Measurements from ENCODE around the gene PHKB. TPM values are rescaled to one million over a fixed set of nuclear protein-coding genes. Genes with fewer than 3 reads are reported as not detected.
"Not testable (repeated sequence)": the region's sequence is repeated elsewhere in the genome, so short reads cannot be mapped to it uniquely, and the experiment has no call there.

PHKB gene
- total RNA-seq, result 10 to 100 TPM; 32.7 to 46.7 TPM

DNA sequence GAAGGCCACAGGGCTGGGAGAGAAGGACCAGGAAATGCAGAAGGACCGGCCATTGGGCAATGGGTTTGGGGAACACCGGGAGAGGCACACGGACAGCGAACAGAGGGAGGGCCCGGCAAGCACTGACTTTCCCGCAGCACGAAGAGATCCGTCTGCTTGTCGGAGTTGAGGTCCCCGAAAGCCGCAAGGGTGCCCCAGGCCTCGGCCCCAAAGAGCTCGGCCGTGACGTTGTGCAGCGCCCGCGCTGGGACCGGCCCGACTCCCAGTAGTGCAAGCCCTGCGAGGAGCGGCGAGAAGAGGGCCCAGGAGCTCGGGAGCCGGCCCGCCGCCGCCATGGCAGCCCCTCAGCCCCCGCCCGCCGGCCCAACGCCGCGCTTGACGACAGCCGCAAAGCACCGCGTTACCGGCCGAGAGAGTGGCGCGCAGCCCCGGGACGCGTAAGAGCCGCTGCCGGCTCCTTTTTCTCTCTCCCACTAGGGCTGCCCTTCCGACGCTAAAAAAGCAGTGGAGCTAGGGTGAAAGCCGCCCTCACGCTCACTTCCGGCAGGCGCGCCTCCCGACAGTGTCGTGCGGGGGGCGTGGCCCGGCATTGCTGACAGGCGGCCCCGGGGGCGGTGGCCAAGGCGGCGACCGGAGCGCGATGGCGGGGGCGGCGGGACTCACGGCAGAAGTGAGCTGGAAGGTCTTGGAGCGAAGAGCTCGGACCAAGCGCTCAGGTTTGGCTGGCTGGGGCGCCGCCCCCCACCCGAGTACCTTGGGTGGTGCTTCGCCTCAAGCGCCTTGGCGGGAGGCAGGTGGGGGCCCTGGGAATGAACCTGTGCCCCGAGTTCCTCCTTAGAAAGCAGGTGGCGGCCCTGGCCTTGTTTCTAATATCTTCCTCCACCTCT is at the start of gene PHKB, which contains the start of gene ITFG1:
PHKB (plus strand) TSS at position 621 of the 887 bp plus-strand sequence; CDS start at position 641, 20 bp downstream.
ITFG1 (minus strand) TSS at position 353 of the 887 bp plus-strand sequence; CDS start at position 335, 18 bp downstream.
- Mint-ChIP-seq H3K9me3 (no peaks in the 10 kb centered on the region), H3K27ac (peak within 1 kb of the TSS; percentile 91 to 96), H3K4me1 (ENCODE audit: low read depth in 2 of 2) (peaks cover 33 to 49% of the 10 kb centered on the region in 2 donors), H3K36me3 (peaks cover 20% of the 10 kb centered on the region), H3K27me3 (no peaks in the 10 kb centered on the region), H3K4me3 (peak within 1 kb of the TSS; percentile 96)
- DNase-seq (ENCODE audit: low spot score) (peak; percentile 98), ATAC-seq (peak; percentile 97 to 98)

DNA sequence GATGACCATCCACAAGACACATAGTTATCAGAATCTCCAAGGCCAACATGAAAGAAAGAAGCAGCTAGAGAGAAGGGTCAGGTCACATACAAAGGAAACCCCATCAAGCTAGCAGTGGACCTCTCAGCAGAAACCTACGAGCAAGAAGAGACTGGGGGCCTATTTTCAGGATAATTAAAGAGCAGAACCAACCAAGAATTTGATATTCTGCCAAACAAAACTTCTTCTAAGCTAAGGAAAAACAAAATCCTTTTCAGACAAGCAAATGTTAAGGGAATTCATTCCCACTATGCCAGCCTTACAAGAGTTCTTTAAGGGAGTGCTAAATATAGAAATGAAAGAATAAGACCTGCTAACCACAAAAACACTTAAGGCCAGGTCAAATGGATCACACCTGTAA is 48.1 kb upstream of the PHKB start:
- Mint-ChIP-seq H3K27ac (no peak overlapping the region), H3K36me3 (no peaks in the 10 kb centered on the region), H3K9me3 (peaks cover 3% of the 10 kb centered on the region), H3K4me3 (no peak overlapping the region), H3K27me3 (no peaks in the 10 kb centered on the region), H3K4me1 (ENCODE audit: low read depth in 2 of 2) (peaks cover 12 to 25% of the 10 kb centered on the region in 2 donors)
- DNase-seq (ENCODE audit: low spot score), result no peak
- no peak for ATAC-seq

DNA sequence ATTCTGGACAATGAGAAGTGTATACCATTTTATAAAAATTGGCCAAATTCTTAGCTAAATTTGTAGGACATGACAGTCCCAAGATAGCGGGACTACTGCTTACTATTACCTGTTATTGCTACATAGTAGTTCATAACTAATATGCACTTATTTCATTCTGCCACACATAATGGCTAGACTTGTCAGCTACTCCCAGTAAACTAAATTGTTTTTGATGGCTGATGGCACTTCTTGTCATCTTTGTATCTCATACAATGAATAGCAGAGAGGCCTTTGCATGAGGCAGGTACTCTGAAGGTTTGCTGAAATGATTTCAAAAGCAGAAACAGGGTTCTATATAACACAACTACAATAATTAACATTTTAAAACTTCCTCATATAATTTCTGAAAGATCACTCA is 44.3 kb upstream of the PHKB start:
- Mint-ChIP-seq H3K27ac (peak overlapping the region in 1 of 2 donors; percentile 17), H3K4me1 (ENCODE audit: low read depth in 2 of 2) (peaks cover 3 to 14% of the 10 kb centered on the region in 2 donors), H3K27me3 (no peaks in the 10 kb centered on the region), H3K9me3 (peaks cover 2% of the 10 kb centered on the region), H3K4me3 (no peak overlapping the region), H3K36me3 (no peaks in the 10 kb centered on the region)
- DNase-seq (ENCODE audit: low spot score) (no peak), ATAC-seq (no peak)

DNA sequence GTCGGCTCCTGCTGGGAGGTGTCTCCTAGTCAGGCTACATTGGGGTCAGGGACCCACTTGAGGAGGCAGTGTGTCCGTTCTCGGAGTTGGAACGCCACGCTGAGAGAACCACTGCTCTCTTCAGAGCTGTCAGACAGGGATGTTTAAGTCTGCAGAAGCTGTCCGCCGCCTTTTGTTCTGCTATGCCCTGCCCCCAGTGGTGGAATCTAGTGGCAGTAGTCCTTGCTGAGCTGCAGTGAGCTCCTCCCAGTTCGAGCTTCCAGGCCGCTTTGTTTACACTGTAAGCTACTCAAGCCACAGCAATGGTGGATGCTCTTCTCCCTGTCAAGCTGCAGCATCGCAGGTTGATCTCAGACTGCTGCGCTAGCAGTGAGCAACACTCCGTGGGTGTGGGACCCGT is 36.3 kb upstream of the PHKB start:
- H3K9me3 Mint-ChIP-seq, result no peaks in the 10 kb centered on the region
- DNase-seq (ENCODE audit: low spot score) (no peak), ATAC-seq (no peak)
- H3K27ac Mint-ChIP-seq, result no peak overlapping the region
- H3K36me3 Mint-ChIP-seq, result peaks cover 16% of the 10 kb centered on the region
- H3K4me3 Mint-ChIP-seq, result no peak overlapping the region
- no peaks in the 10 kb centered on the region for H3K4me1 Mint-ChIP-seq (ENCODE audit: low read depth in 2 of 2)
- H3K27me3 Mint-ChIP-seq, result no peaks in the 10 kb centered on the region

DNA sequence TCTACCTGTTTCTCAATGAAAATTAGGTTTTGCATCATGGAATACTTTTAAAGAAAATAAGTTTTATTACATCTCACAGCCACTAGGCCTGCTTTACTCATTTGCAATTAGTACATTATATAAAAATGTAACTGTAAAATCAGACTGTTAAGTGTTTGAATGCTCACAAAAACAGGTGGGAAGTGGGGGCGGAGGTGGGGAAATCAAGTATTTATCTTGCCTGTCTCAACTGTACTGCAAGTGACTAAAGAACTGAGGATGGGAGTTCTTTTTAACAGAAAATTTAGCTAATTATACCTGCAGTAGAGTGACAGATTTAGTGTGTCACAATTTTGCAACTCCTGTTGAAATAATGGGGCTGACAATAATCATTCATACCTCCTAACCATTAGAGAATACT is 34.3 kb upstream of the PHKB start:
- Mint-ChIP-seq H3K4me3 (no peak overlapping the region), H3K36me3 (peaks cover 16% of the 10 kb centered on the region), H3K4me1 (ENCODE audit: low read depth in 2 of 2) (peaks cover 2% of the 10 kb centered on the region in 2 donors)

DNA sequence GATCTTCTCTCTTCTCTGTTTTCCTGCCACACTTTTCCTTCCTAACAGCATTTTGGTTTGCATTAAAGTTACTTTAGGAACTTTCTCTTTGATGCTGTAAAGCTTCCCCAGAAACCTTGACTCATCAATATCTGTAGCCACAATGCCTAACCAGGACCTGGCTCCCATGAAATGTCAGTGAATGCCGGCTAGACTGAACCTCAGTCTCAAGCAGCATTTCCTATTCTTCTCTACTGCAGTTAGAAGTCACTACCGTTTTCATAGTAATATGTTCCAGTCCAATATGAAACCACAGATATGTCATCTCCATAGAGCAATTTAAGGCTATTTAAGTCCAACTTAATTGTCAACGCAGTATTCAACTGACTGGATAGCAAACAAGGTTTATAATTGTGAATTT is 29.2 kb upstream of the PHKB start:
- Mint-ChIP-seq H3K4me1 (ENCODE audit: low read depth in 2 of 2) (peaks cover 10 to 17% of the 10 kb centered on the region in 2 donors), H3K4me3 (no peak overlapping the region), H3K27ac (no peak overlapping the region), H3K36me3 (peaks cover 4% of the 10 kb centered on the region), H3K9me3 (no peaks in the 10 kb centered on the region), H3K27me3 (no peaks in the 10 kb centered on the region)
- no peak for DNase-seq (ENCODE audit: low spot score)
- ATAC-seq, result no peak

More for the DNA sequence above, 34.3 kb upstream of the PHKB start:
- no peak for DNase-seq (ENCODE audit: low spot score)
- Mint-ChIP-seq H3K27me3 (no peaks in the 10 kb centered on the region), H3K27ac (no peak overlapping the region), H3K9me3 (no peaks in the 10 kb centered on the region)
- no peak for ATAC-seq

DNA sequence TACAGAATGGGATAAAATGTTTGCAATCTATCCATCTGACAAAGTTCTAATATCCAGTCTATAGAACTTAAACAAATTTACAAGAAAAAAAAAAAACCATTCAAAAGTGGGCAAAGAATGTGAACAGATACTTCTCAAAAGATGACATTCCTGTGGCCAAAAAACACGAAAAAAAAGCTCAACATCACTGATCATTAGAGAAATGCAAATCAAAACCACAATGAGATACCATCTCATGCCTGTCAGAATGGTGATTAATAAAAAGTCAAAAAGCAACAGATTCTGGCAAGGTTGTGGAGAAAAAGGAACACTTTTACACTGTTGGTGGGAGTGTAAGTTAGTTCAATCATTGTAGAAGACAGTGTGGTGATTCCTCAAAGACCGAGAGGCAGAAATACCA is 26.9 kb upstream of the PHKB start:
- DNase-seq (ENCODE audit: low spot score); H3K4me3 Mint-ChIP-seq; H3K9me3 Mint-ChIP-seq; H3K27ac Mint-ChIP-seq; ATAC-seq; H3K27me3 Mint-ChIP-seq: not testable (repeated sequence)
- H3K4me1 Mint-ChIP-seq (ENCODE audit: low read depth in 2 of 2), result peaks cover 10 to 25% of the 10 kb centered on the region in 2 donors
- peaks cover 12% of the 10 kb centered on the region for H3K36me3 Mint-ChIP-seq

DNA sequence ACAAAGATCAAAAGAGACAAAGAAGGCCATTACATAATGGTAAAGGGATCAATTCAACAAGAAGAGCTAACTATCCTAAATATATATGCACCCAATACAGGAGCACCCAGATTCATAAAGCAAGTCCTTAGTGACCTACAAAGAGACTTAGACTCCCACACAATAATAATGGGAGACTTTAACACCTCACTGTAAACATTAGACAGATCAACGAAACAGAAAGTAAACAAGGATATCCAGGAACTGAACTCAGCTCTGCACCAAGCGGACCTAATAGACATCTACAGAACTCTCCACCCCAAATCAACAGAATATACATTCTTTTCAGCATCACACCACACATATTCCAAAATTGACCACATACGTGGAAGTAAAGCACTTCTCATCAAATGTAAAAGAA is 21.1 kb upstream of the PHKB start:
- not testable (repeated sequence) for H3K9me3 Mint-ChIP-seq; H3K27me3 Mint-ChIP-seq; DNase-seq (ENCODE audit: low spot score); H3K4me3 Mint-ChIP-seq; H3K27ac Mint-ChIP-seq; ATAC-seq
- Mint-ChIP-seq H3K36me3 (peaks cover 28% of the 10 kb centered on the region), H3K4me1 (ENCODE audit: low read depth in 2 of 2) (peaks cover 16 to 19% of the 10 kb centered on the region in 2 donors)

DNA sequence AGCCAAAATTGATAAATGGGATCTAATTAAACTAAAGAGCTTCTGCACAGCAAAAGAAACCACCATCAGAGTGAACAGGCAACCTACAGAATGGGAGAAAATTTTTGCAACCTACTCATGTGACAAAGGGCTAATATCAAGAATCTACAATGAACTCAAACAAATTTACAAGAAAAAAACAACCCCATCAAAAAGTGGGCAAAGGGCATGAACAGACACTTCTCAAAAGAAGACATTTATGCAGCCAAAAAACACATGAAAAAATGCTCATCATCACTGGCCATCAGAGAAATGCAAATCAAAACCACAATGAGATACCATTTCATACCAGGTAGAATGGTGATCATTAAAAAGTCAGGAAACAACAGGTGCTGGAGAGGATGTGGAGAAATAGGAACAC is 18.2 kb upstream of the PHKB start:
- H3K36me3 Mint-ChIP-seq, result peaks cover 28% of the 10 kb centered on the region
- not testable (repeated sequence) for ATAC-seq

DNA sequence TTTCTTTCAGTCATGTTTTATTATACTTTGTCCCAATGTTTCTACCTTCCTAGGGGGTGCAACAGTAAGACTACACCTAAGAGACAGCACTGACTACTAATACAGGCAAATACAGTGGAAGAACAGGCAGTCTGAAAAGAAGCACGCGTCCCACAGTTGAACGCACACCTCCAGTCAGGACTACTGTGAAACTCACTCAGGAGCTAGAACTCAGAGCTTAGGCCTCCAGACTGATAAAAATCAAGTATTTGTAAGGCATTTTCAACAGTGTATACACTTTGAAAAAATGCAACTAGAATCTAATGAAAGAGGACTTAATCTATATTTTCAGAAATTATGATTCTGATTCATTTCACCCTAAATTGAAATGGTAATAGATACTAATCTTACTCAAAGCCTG is 14.7 kb upstream of the PHKB start:
- Mint-ChIP-seq H3K4me1 (ENCODE audit: low read depth in 2 of 2) (peaks cover 0 to 15% of the 10 kb centered on the region in 2 donors), H3K4me3 (no peak overlapping the region), H3K9me3 (no peaks in the 10 kb centered on the region), H3K27me3 (no peaks in the 10 kb centered on the region), H3K27ac (no peak overlapping the region), H3K36me3 (peaks cover 12% of the 10 kb centered on the region)
- DNase-seq (ENCODE audit: low spot score) (no peak), ATAC-seq (no peak)

More for the DNA sequence above, 18.2 kb upstream of the PHKB start:
- peaks cover 16 to 22% of the 10 kb centered on the region in 2 donors for H3K4me1 Mint-ChIP-seq (ENCODE audit: low read depth in 2 of 2)
- H3K27ac Mint-ChIP-seq; H3K4me3 Mint-ChIP-seq; H3K27me3 Mint-ChIP-seq; H3K9me3 Mint-ChIP-seq; DNase-seq (ENCODE audit: low spot score): not testable (repeated sequence)

DNA sequence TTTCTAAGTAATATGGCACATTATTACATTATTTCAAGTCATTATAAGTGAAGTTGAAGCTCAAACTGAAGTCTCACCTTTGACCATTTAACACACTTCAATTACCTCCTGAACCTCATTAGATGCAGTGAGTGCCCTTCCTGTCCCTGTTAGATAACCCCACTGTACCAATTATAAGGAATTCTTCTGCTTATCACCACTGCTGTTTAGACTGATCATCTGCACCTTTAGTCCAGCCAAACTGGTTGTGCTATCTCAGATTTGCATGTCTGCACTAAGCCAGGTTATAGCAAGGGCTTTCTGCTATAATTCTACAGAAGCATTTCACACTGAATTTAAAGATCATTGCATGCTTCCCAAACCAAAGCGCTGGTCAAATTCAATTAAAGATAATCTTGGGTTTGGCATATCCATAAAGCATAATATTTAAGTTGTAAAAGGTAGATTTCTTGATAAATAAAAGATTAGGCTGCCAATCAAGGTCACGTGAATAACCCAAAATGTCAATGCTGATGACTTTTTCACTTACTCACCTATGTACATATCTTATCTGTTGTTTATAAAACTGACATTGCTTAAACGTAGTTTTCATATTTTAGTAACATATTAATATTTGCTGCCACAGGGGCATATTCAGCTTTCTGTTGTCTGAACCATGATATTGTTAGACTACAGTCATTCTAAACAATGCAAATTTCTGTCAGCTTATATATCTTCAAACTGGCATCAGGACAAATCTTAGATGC is 12.1 kb upstream of the PHKB start:
- ATAC-seq (no peak), DNase-seq (ENCODE audit: low spot score) (no peak)
- Mint-ChIP-seq H3K36me3 (peaks cover 14% of the 10 kb centered on the region), H3K4me3 (no peak overlapping the region), H3K27ac (no peak overlapping the region), H3K9me3 (no peaks in the 10 kb centered on the region), H3K4me1 (ENCODE audit: low read depth in 2 of 2) (peaks cover 0 to 9% of the 10 kb centered on the region in 2 donors), H3K27me3 (no peaks in the 10 kb centered on the region)

DNA sequence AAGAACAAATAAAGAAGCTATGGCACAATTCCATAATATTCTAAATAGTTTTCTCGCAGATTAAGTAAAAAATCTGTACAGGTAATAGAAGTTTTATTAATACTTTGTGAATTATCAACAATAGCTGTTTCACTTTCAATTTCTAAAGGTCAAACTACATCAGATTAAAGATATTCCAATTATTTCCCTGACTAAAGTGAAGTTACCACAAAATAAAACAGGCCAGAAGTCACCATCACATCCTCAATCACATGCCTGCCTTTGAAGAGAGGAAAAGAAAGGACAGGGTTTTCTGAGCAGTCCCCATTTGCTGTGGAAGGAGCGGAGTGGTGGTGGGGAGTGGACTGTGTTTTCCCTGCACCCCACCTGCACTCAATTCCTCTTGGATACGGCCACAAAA is 11.3 kb upstream of the PHKB start:
- H3K27ac Mint-ChIP-seq, result peak overlapping the region in 1 of 2 donors; percentile 47
- peaks cover 16% of the 10 kb centered on the region for H3K36me3 Mint-ChIP-seq
- ATAC-seq (no peak), DNase-seq (ENCODE audit: low spot score) (no peak)
- H3K4me1 Mint-ChIP-seq (ENCODE audit: low read depth in 2 of 2), result peaks cover 0 to 8% of the 10 kb centered on the region in 2 donors
- H3K9me3 Mint-ChIP-seq, result no peaks in the 10 kb centered on the region
- no peaks in the 10 kb centered on the region for H3K27me3 Mint-ChIP-seq
- H3K4me3 Mint-ChIP-seq, result no peak overlapping the region

DNA sequence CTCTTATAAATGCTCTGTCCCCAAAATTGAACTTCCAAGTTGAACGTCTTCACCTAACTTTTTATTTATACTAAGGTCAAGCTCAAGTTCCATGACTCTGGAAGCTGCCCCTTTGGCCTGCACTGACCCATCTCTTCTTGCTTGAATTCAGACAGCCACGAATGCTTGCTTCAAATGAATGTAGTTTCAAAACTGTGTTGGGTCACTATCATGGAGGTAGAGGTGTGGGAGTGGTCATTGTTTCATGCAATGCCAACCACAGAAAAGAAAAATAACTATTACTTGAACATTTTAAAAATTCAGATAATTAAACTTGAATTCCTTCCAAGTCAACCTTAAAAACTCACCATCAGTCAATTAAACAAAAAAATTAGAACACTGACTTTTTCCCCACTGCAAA is 2.8 kb upstream of the PHKB start:
- no peaks in the 10 kb centered on the region for H3K27me3 Mint-ChIP-seq
- no peak overlapping the region for H3K4me3 Mint-ChIP-seq
- peaks cover 31% of the 10 kb centered on the region for H3K36me3 Mint-ChIP-seq
- ATAC-seq (no peak), DNase-seq (ENCODE audit: low spot score) (no peak)
- no peaks in the 10 kb centered on the region for H3K9me3 Mint-ChIP-seq
- peaks cover 30 to 48% of the 10 kb centered on the region in 2 donors for H3K4me1 Mint-ChIP-seq (ENCODE audit: low read depth in 2 of 2)
- peak overlapping the region in 1 of 2 donors; percentile 1 for H3K27ac Mint-ChIP-seq

DNA sequence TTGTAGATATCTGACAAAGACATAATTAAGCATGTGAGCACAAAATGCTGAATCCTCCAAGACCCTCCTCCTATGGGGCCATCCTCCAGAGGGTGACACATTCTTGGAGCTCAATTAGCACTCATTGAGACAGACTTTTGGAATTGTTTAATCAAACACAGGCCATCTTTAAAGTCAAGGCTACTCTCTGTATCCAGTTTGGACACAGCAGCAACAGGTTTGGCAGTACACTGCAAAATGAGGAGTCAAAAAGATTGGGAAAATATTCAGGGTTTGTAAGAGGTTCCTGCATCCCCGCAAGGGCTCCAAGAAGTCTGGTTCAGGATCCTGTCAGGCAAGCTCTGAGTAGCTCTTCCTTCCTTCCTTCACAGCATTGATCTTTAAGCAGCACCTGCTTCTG is 1.5 kb upstream of the PHKB start:
- H3K36me3 Mint-ChIP-seq, result peaks cover 26% of the 10 kb centered on the region
- ATAC-seq, result no peak
- H3K4me3 Mint-ChIP-seq, result peak overlapping the region; percentile 96
- no peaks in the 10 kb centered on the region for H3K9me3 Mint-ChIP-seq
- no peaks in the 10 kb centered on the region for H3K27me3 Mint-ChIP-seq
- DNase-seq (ENCODE audit: low spot score), result no peak
- peak overlapping the region; percentile 91 to 96 for H3K27ac Mint-ChIP-seq
- peaks cover 34 to 54% of the 10 kb centered on the region in 2 donors for H3K4me1 Mint-ChIP-seq (ENCODE audit: low read depth in 2 of 2)

All from natural killer cell treated with Interleukin-12 subunit alpha and Interleukin-12 subunit beta and Interleukin-15 and Interleukin-18, amount 100 ng/mL, for 72 hours (primary cell).